GM20000 (cell line): ENCODE measurements around the gene FAM170B.

Source experiments
- DNase-seq: peaks from one replicate; pipeline ENCODE4 v3.0.0; 2012; ENCODE audit warnings: low spot score
- CTCF ChIP-seq: IDR thresholded peaks from 2 replicates; pipeline ENCODE4 v1.5.1; 2012; ENCODE audit warnings: mild to moderate bottlenecking, control low read depth; ENCODE audit errors: extremely low read depth, missing control alignments

FAM170B gene

GRCh38 chr10:49162761-49163310 is 29.0 kb upstream of the FAM170B start:
- TF ChIP-seq CTCF: no peak
- DNase-seq: no peak

- no peak for DNase-seq
- no peak for TF ChIP-seq CTCF
These were observed 28.2 kb upstream of the FAM170B start for GRCh38 chr10:49162063-49162462.

- no peak for DNase-seq
- no peak for TF ChIP-seq CTCF
These were observed 27.7 kb upstream of the FAM170B start for GRCh38 chr10:49161411-49161997.

GRCh38 chr10:49160814-49161213 is 27.0 kb upstream of the FAM170B start:
- TF ChIP-seq CTCF: no peak
- no peak for DNase-seq

GRCh38 chr10:49160110-49160509 is 26.3 kb upstream of the FAM170B start:
- DNase-seq: no peak
- no peak for TF ChIP-seq CTCF

- no peak for TF ChIP-seq CTCF
- no peak for DNase-seq
These were observed 25.1 kb upstream of the FAM170B start for GRCh38 chr10:49158915-49159314.

GRCh38 chr10:49158404-49158803 is 24.6 kb upstream of the FAM170B start:
- DNase-seq: no peak
- TF ChIP-seq CTCF: no peak
